GM18909 (cell line): Measurements from ENCODE around the gene SIRPG.

Source experiments
- ATAC-seq: cut with Tn5 transposase; IDR thresholded peaks from one replicate; pipeline ENCODE4 v1.9.1; 2021; ENCODE audit warnings: mild to moderate bottlenecking; ENCODE audit not compliant: unreplicated experiment, poor library complexity

Gene SIRPG

DNA sequence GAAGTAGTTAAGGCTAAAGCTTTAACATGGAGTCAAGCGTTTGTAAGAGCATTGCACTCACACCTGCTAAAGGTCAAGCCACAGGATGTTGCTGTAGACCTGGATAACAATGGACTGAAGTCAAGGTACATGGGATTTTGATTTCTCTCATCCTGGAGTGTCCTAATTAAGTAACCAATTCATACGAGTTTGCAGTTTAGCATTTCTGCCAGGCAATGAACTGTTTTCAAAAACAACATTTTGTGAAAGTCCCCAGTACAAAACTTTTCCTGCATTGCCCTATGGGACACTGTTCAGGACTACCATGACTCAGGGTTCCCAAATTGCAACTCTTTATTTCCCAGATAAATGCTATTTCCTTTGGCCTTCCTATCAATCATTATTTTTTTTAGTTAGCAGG lies 20.4 kb downstream of the SIRPG start:
- ATAC-seq: no peak

DNA sequence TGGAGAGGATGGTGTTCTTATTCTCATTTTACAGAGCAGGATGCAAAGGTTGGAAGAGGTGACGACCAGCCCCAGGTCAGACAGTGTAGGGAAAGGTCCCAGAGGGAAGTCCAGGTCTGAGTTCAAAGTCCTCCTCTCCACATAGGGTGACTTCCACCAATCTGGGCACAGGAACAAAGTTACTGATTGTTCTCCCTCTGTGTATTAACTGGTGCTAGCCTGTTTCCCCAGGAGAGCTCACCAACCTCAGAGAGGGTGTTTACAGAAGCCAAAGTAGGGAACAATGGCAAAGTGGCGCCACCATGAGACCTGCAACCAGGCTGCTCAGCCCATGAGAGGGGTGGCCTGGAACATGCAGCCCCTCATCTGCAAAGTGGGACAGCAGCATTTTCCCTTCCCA lies 21.0 kb downstream of the SIRPG start:
- no peak for ATAC-seq

DNA sequence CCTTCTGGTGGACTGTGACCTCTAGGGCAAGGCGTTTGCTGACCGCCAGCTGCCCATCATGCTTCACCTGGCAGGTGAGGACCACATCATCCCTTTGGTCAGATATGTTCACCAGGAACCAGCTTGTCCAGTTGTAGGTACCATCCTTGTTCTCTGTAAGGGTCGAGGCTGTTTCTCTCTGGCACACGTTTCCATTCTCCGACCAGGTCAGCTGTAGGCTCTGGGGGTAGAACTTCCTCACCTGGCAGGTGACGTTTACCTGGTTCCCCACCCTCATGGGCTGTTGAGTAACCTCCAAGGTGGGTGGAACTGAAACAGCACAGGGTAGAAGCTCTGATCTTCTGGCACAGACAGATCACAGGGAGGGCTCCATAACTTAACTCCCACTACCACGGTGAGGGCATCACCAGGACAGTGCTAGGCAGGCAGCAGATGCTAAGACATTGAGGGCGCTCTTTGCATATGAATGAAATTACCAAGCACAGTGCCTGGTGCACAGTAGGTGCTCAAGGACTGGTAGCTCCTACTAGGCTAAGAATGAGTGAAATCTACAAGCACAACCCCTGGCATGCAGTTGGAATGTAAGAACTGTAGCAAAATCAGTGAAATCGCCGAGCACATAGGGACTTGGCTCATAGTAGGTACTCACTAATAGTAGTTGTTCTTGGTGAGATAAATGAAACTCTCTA lies 22.1 kb downstream of the SIRPG start:
- ATAC-seq: no peak

DNA sequence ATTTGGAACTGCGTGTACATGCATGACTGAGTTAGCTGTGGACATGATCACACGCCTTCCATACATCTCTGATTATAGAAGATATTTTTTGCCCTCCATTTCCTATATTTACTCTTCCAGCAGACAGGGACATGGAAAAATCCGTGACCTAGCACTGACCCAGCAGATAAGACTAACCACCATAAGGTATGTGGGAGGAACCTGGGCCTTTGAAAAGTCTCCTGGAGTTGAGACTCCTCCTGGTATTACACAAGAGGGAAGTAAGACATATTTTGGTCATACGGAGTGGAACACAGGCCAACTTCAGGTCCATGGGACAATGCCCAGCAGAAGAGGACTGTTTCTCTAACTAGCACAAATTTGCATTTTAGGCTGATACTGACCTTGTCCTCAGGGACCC lies 24.0 kb downstream of the SIRPG start:
- no peak for ATAC-seq

DNA sequence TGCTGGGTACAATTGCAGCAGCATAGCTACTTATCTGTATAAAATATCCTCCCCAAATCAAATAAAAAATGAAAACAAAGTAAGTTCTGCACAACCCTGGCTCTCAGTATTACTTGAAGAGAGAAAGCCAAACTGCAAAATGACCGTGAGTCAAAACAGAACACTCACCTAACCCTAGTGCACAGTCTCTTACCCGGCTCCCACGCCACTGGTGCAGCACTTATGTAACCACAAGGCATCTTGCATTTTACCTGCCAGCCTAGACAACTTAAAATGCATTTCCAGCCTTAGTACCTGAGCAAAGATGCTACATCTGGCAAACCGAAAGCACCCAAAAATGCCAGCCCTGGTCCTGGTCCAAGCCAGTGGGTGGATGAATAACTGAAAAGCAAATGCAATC lies 25.4 kb downstream of the SIRPG start:
- no peak for ATAC-seq

DNA sequence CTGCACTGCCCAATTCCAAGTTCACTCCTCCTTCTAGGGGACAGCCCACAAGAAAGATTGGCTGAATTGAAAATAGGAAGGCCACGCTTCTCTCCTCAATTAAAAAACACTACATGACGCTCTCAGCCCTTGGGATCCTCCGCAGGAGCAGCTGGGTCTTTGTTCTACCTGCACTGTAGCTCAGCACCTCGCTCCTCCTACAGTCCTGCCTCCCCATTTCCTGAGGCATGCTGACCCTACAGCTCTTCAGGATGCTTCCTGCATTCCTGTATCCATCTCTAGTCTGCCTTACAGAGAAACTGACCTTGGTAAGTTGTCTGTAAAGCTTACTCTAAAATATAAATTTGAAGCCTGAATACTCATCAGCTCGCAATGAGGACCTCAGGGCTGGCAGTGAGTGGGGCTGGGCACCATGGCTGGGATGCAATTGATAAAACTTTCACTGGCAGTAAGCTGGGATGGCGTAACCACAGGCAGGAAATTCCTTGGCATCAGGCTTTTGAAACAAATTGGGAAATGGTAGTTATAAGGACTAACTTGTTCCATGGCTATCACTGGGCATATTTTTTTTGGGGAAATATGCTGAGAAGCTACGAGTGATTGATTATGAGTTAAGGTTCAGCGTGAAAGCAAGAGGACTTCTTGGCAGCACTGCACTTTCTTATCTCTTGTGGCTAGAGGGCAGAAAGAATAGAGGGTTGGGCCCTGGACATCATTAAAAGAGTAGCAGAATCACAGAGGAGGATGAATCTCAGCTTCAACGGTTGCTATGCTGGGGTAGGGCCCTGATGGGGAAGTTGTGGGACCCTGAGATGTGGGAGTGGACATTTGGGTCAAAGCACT lies 26.0 kb downstream of the SIRPG start:
- no peak for ATAC-seq

DNA sequence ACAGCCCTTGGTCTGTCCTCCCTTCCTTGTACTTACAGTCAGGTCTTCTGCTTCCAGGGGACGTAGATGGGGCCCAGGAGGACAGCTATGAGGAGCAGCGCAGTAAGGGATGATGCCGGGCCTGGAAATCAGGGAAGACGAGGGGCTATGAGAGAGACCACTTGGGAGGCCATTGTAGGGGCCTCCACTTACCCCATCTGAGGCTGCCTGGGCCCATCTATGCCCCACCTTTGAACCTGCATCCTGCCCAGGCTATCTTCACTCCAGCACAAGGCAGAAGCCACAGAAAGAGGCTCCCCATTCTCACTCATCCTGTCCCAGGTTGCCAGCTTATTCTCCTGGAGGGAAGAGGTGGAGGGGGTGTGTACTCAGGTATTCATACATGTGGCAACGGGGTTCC lies 27.4 kb downstream of the SIRPG start:
- no peak for ATAC-seq

DNA sequence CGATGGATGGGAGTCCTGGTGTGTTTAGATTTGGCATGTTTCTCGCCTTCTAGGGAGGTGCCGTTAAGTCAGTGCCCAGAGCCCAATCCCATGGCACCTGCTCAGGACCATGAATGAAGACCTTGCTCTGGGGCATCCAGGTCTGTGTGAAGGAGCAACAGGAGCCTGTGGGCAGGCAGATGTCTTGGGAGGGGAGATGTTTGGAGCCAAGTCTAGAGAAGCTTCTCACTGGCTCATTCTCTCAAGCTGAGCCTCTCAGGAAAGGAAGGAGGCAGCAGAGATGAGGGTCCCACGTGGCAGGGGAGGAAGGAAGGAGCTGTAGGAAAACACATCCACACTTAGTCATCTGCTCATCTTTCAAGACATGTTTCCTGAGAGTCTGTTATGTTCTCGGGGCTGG lies 28.3 kb downstream of the SIRPG start:
- ATAC-seq: no peak

DNA sequence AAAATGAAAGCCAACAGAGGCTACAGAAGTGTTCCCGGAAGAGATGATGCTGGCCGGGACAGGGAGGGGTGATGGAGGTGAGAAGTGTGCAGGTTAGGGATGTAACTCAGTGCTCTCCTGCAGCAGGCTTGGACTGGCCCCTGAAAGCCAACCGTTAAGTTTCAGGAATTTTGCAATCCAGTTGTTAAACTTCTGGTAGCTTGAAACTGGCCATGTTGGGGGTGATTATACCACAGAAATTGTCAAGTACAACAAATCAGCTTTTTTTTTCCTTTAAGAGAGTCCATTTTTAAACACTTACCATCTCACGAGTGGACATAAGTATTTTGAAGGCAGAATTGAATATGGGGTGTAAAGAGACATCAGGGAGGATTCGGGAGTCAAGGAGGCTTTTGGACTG lies 29.0 kb downstream of the SIRPG start:
- no peak for ATAC-seq

DNA sequence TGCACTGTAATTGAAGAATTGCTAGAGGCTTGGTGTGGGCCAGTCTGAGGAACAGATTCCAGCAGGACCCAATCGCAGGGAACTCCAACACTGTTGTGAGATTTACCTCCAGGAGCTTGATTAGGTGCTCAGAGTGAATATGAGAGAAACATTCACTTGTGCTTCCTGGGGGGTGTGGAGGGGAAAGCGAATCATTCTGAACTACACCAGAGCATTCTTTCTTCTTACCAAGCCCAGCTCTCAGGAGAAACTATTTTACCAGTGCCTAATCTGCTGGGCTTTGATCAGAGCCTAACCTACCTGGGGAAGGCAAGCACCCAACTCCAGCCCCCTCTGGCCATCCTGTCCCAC lies 30.4 kb downstream of the SIRPG start:
- ATAC-seq: no peak

DNA sequence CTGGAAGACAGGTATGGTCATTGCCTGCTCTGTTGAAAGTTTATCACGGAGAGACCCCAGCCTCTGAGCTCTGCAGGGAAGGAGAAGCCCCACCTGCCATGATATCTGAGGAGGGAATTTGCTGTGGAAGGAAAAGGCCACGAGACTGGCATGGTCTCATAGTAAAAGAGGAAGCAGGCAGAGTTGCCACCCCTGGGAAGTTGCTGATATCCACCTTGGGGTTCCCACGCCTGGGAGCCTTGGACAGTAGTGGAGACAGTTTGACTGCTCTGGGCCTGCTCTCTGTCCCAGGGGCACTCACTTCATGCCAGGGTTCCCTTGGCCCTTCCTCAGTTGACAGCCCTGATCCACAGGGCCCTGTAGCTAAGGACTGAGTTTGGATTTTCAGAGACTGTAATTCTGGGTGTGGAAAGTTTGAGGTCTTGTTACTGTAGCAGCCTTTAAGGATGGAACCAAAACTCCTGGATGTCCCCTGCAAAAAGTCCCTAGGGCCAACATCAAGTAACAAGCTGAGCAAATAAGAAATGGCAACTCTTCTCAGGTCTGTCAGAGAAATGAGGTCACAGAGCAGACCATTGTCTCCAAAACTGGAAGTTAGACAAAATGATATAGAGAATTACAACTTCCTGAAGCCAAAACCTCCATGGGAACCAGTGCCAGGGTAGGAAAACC lies 30.9 kb downstream of the SIRPG start:
- no peak for ATAC-seq

DNA sequence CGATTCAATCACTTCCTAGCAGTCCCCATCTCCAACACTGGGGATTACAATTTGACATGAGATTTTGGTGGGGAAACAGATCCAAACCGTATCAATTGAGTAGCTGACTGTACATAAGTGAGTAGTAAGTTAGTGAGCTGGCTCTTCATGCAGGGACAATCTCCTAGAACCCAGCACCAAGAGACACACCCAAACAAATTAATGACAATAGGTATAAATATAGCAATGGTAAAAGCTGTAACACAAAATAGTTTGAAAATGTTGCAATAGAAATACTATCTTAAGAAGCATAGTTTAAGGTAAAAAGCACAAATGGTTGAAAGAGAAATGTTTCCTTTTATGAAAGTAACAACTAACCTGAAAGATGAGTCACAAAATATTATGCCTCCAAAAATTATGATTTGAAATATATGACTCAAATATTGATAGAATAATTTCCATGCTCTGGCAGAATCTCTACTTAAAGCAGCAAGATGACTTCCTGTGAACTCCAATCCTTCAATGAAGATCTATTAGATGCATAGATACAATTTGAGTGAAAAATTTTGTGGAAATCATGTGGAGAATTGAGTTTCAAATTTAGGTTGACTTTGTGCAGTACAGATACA lies 32.4 kb downstream of the SIRPG start:
- no peak for ATAC-seq

DNA sequence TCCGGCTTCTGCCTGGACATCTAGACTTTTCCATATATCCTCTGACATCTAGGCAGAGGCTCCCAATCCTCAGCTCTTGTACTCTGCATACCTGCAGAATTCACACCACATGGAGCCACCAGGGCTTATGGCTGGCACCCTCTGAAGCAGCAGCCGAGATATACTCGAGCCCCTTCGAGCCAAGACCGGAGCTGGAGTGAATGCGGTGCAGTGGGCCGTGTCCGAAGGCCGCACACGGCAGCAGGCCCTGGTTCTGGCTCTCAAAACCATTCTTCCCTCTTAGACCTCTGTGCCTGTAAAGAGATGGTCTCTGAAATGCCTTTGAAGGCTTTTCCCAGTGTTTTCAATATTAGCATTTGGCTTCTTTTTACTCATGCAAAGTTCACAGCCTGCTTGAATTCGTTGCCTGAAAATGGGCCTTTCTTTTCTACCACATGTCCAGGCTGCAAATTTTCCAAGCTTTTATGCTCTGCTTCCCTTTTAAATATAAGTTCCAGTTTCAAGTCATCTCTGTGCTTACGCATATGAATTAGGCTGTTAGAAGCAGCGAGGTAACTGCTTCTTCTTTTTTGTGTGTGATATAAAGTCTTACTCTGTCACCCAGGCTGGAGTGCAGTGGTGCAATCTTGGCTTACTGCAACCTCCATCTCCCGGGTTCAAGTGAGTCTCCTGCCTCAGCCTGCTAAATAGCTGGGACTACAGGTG lies 33.9 kb downstream of the SIRPG start:
- ATAC-seq: no peak

DNA sequence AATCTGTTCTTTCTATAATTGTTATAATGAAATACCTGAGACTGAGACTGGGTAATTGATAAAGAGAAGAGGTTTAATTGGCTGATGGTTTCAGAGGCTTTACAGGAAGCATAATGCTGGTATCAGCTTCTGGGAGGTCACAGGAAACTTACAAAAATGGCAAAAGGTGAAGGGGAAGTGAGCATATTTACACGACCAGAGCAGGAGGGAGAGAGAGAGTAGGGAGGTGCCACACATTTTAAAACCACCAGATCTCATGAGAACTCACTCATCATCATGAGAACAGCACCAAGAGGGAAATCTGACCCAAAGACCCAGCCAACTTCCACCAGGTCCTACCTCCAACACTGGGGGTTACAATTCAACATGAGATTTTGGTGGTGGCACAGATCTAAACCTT lies 35.1 kb downstream of the SIRPG start:
- ATAC-seq: no peak

DNA sequence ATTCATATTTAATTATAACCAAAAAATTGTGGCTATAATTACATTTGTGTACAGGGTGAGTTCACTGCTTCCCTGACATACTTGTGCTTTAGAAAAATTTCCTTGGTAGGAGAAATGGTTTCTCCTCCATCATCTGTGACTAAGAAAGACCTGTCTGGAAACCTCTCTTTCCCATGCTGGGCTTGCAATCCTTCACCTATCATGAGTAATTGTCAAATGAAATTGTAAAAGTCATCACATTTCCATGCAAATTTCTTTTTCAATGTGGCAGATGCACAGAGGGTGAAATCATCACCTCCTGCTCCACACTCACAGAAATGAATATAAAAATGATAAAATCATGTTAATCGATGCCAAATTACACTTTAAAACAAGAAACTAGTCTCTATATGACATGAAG lies 36.3 kb downstream of the SIRPG start:
- no peak for ATAC-seq

DNA sequence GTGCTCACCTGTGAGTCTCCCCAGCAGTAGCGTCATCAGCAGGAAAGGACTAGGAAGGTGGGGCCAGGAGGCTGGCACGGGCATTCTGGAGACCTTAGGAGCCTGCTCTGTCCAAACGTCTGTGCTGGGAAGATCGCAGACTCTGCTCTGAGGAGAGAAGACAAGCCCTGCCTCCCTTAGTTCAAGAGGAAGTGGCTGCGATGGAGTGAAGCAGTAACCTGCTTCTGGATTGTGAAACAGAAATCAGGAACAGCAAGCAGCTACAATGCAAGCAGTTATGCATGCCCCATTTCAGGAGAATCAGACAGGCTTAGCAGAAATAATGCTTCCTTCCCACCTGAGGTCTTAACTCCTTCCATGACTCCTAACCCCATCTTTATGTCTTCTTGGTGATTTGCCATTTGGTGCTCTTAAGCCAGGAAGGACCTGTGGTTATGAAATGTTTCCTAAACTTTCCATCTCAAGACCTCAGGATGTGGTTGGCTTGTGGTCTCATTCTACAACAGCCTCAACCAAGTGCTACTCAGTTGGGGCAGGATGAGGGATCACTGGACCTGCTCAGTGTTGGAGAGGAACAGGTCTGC lies 37.6 kb downstream of the SIRPG start, which contains the start of gene SIRPB1:
Gene SIRPB1 (minus strand): TSS at position 149 of the 584 bp plus-strand sequence. CDS start 65 bp downstream, at position 84.
- ATAC-seq: no peak

DNA sequence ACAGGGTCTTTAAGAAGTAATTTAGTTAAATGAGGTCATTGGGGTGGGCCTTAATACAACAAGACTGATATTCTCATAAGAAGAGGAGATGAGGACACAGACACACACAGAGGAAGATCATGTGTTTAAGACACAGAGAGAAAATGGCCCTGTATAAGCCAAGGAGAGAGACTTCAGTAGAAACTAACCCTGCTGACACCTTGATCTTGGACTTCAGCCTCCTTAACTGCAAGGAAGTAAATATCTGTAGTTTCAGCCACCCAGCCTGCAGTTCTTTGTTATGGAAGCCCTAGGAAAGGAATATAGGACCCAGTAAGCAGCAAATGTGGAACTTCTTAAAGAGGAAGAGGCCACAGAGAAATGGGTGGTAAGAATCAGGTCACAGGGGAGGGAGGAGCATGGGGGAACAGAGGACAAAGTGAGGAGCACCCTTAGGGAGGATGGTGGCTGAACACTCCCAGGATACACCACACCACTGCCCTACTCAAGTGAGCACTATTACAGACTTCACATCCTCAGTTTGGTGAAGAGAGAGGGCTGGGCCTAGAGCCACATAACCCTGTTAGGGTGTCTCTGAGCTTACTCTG lies 38.5 kb downstream of the SIRPG start:
- no peak for ATAC-seq

DNA sequence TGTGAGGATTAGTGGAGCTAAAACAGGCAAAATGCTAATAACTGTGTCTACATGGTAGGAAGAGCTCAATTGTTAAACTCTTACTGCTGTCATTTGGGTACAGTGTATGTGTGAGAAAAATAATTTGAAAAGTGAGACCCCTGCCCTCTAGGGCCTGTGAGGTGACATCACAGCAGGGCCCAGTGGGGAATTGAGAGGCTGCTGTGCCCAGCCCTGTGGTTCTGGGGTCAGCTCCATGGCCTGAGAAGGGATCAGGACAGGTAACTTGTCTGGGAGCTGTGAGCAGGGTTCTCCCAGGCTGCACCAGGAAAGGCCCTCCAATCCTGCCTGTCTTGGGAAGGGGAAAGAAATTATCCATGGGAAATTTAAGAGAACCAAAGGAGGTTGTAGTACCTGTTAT lies 39.1 kb downstream of the SIRPG start:
- ATAC-seq: no peak

DNA sequence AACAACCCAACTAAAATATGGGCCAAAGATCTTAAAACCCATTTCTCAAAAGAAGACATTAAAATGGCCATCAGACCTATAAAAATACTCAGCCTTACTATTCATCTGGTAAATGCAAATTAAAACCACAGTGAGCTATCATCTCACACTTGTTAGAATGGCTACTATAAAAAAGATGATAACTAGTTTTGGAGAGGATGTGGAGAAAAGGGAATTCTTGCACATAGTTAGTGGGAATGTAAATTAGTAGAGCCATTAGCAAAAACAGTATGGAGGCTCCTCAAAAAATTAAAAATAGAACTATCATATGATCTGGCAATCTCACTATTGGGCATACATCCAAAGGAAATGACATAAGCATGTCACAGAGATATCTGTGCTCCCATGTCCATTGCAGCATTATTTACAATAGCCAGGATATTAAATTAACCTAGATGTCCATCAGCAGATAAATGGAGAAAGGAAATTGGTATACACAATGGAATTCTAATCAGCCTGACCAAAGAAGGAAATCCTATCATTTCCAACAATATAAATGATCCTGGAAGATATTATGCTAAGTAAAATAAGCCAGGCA lies 40.6 kb downstream of the SIRPG start:
- ATAC-seq: no peak
